ENCODE results near the gene ABCG1. TPM values are rescaled to one million over a fixed set of nuclear protein-coding genes. Genes with fewer than 3 reads are reported as not detected.

ABCG1 gene
- total and polyA plus RNA-seq, 2 of the 4 experiments (the other 2 are of a cell fraction), result 0.19 to 0.36 TPM

DNA sequence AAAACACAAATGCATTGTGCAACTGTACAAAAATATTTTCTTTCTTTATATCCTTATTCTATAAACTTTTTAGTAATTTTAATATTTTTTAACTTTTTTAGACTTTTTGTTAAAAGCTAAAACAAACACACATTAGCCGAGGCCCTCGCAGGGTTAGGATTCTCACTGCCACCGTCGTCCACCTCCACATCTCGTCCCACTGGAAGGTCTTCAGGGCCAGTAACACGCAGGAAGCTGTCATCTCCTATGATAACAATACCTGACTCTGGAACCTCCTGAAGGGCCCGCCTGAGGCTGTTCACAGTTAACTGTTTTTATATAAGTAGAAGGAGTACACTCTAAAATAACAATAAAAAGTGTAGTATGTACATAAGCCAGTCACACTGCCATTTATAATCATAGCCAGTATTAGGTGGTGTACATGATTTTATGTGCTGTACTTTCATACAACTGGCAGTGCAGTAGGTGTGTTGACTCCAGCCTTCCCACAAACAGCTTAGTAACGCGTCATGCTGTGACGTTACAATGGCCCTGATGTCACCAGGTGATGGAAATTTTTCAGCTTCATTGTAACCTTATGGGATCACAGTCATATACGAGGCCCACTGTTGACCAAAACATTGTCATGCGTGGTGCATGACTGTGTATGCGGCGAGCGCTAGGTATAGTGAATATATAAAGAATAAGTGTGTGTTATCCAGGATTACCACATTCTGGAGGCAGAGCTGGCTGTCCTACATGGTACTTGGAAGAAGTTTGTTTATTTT is 123.0 kb downstream of the ABCG1 start:
- no peaks in the 10 kb centered on the region for H3K79me1 ChIP-seq (ENCODE audit: low read depth in 1 of 2, low read length in 2 of 2)
- no peaks in the 10 kb centered on the region for H3K9me3 ChIP-seq (ENCODE audit: control insufficient read depth, insufficient read depth, low read length)
- no peak overlapping the region for H3K23ac ChIP-seq (ENCODE audit: low read depth, low read length)
- WGBS, 2 experiments (ENCODE audit: extremely low coverage in 2 of 2, insufficient read length in 1 of 2), result 88% methylated on average over 5 of the region's 15 CpGs; no CpG with 5 or more reads in 1 of the 2 experiments
- no peak overlapping the region for H2BK5ac ChIP-seq (ENCODE audit: low read depth, low read length, poor library complexity, severe bottlenecking)
- no peak overlapping the region for H3K14ac ChIP-seq (replicated peaks; ENCODE audit: low read depth, low read length)
- no peak overlapping the region for H3K18ac ChIP-seq (ENCODE audit: low read depth, low read length)
- no peaks in the 10 kb centered on the region for H3K4me1 ChIP-seq (ENCODE audit: control insufficient read depth, insufficient read depth, low read length)
- in situ Hi-C loops (cut with MboI; ENCODE audit: low sequenced_read_pairs), result no loop called here
- DNase-seq (no peak), ATAC-seq (ENCODE audit: low read depth) (no peak)
- CTCF ChIA-PET, result no interaction called here
- no peak overlapping the region for H4K91ac ChIP-seq (ENCODE audit: insufficient read depth, low read depth, low read length)
- H2BK120ac ChIP-seq (ENCODE audit: low read depth, low read length), result no peak overlapping the region
- H2BK15ac ChIP-seq (ENCODE audit: low read depth, low read length), result no peak overlapping the region
- no peak overlapping the region for H3K4me2 ChIP-seq (ENCODE audit: low read depth, low read length)
- no peak for TF ChIP-seq NFE2L2 (IDR thresholded peaks at IDR 0.05; ENCODE audit: low read depth, low read length)
- TF ChIP-seq, protein P1, sequence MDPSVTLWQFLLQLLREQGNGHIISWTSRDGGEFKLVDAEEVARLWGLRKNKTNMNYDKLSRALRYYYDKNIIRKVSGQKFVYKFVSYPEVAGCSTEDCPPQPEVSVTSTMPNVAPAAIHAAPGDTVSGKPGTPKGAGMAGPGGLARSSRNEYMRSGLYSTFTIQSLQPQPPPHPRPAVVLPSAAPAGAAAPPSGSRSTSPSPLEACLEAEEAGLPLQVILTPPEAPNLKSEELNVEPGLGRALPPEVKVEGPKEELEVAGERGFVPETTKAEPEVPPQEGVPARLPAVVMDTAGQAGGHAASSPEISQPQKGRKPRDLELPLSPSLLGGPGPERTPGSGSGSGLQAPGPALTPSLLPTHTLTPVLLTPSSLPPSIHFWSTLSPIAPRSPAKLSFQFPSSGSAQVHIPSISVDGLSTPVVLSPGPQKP (IDR thresholded peaks at IDR 0.05; ENCODE audit: borderline replicate concordance, low read depth, low read length), result no peak
- no peak for TF ChIP-seq RCOR1 (IDR thresholded peaks at IDR 0.05; ENCODE audit: insufficient replicate concordance, low read length)
- no peak for TF ChIP-seq FOS (IDR thresholded peaks at IDR 0.05; ENCODE audit: low read depth, low read length)
- no peak for TF ChIP-seq RFX5 (IDR thresholded peaks at IDR 0.05; ENCODE audit: low read depth, low read length)
- TF ChIP-seq CHD1 (IDR thresholded peaks at IDR 0.05; ENCODE audit: low read depth, low read length), result no peak
- no peak for TF ChIP-seq MAZ (IDR thresholded peaks at IDR 0.05; ENCODE audit: borderline replicate concordance, low read depth, low read length)
- TF ChIP-seq SMC3 (IDR thresholded peaks at IDR 0.05; ENCODE audit: low read depth, low read length), result no peak
- no peak for TF ChIP-seq CEBPB (IDR thresholded peaks at IDR 0.05; ENCODE audit: low read depth, low read length)
- TF ChIP-seq, protein P2, sequence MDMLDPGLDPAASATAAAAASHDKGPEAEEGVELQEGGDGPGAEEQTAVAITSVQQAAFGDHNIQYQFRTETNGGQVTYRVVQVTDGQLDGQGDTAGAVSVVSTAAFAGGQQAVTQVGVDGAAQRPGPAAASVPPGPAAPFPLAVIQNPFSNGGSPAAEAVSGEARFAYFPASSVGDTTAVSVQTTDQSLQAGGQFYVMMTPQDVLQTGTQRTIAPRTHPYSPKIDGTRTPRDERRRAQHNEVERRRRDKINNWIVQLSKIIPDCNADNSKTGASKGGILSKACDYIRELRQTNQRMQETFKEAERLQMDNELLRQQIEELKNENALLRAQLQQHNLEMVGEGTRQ (IDR thresholded peaks at IDR 0.05; ENCODE audit: low read depth, low read length), result no peak
- TF ChIP-seq MXI1 (IDR thresholded peaks at IDR 0.05; ENCODE audit: borderline replicate concordance, low read depth, low read length), result no peak
- TF ChIP-seq MAFK (IDR thresholded peaks at IDR 0.05; ENCODE audit: low read depth, low read length), result no peak
- TF ChIP-seq RAD21 (IDR thresholded peaks at IDR 0.05; ENCODE audit: low read length), result no peak
- no peak for TF ChIP-seq POLR2A (IDR thresholded peaks at IDR 0.05; ENCODE audit: low read depth, low read length)
- TF ChIP-seq, protein P3, sequence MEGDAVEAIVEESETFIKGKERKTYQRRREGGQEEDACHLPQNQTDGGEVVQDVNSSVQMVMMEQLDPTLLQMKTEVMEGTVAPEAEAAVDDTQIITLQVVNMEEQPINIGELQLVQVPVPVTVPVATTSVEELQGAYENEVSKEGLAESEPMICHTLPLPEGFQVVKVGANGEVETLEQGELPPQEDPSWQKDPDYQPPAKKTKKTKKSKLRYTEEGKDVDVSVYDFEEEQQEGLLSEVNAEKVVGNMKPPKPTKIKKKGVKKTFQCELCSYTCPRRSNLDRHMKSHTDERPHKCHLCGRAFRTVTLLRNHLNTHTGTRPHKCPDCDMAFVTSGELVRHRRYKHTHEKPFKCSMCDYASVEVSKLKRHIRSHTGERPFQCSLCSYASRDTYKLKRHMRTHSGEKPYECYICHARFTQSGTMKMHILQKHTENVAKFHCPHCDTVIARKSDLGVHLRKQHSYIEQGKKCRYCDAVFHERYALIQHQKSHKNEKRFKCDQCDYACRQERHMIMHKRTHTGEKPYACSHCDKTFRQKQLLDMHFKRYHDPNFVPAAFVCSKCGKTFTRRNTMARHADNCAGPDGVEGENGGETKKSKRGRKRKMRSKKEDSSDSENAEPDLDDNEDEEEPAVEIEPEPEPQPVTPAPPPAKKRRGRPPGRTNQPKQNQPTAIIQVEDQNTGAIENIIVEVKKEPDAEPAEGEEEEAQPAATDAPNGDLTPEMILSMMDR (conservative IDR thresholded peaks at IDR 0.05; ENCODE audit: low read depth, low read length), result no peak
- no peak for TF ChIP-seq BHLHE40 (IDR thresholded peaks at IDR 0.05; ENCODE audit: low read depth, low read length)
- H2AK9ac ChIP-seq (replicated peaks; ENCODE audit: low read depth, low read length, poor library complexity), result no peak overlapping the region
- H4K8ac ChIP-seq (ENCODE audit: low read depth in 2 of 2, low read length in 2 of 2), result no peak overlapping the region
- H3K4me3 ChIP-seq (ENCODE audit: insufficient read depth, low read depth, low read length), result no peak overlapping the region
- H3K4ac ChIP-seq (ENCODE audit: low read depth, low read length), result no peak overlapping the region
- H3K27ac ChIP-seq (ENCODE audit: insufficient read depth, low read length), result no peak overlapping the region
- H3K36me3 ChIP-seq (ENCODE audit: control insufficient read depth, insufficient read depth, low read length), result no peaks in the 10 kb centered on the region
- H3K56ac ChIP-seq (ENCODE audit: extremely low read depth, insufficient read depth, low read length), result no peak overlapping the region
- H4K20me1 ChIP-seq (ENCODE audit: insufficient read depth, low read length), result no peaks in the 10 kb centered on the region
- no peaks in the 10 kb centered on the region; the same call in 1 of the 2 replicates for H3K9me1 ChIP-seq (ENCODE audit: insufficient read depth, low read length)
- no peak overlapping the region for H3K9ac ChIP-seq (ENCODE audit: low read depth, low read length)
- dilution Hi-C loops (cut with HindIII; ENCODE audit: low sequenced_read_pairs, unreplicated experiment), result no loop called here
- BruUV-seq (replicated peaks), result no TSS peak
- H2AK5ac ChIP-seq (ENCODE audit: low read depth, low read length), result no peak overlapping the region
- H4K5ac ChIP-seq (ENCODE audit: low read depth, low read length), result no peak overlapping the region
- H3K27me3 ChIP-seq (ENCODE audit: control insufficient read depth, insufficient read depth, low read length), result peaks cover 13% of the 10 kb centered on the region
- POLR2A ChIA-PET (ENCODE audit: unreplicated experiment), result no interaction called here
- intact Hi-C loops (cut with micrococcal nuclease), result no loop called here
- H2AFZ ChIP-seq (replicated peaks; ENCODE audit: low read length, poor library complexity), result no peak overlapping the region
- H2BK20ac ChIP-seq (ENCODE audit: low read depth, low read length), result no peak overlapping the region
